Measurements from ENCODE around the gene MRPL17.
"Not testable (repeated sequence)": the region's sequence is repeated elsewhere in the genome, so short reads cannot be mapped to it uniquely, and the experiment has no call there.

Gene MRPL17

GRCh38 chr11:6682936-6683861 lies at the start of gene MRPL17:
Gene MRPL17 (minus strand): TSS chr11:6683340. CDS start chr11:6683296, 44 bp downstream.
- DNase-seq = peak; percentile 96

- no peak for DNase-seq
Measured at GRCh38 chr11:6727971-6728760, 45.0 kb upstream of the MRPL17 start.

- no peak for DNase-seq
Measured at GRCh38 chr11:6725386-6725896, 42.3 kb upstream of the MRPL17 start.

GRCh38 chr11:6724013-6724412 lies 40.9 kb upstream of the MRPL17 start:
- no peak for DNase-seq

GRCh38 chr11:6721343-6721742 lies 38.2 kb upstream of the MRPL17 start:
- no peak for DNase-seq

- no peak for DNase-seq
Measured at GRCh38 chr11:6719576-6719975, 36.4 kb upstream of the MRPL17 start.

- no peak for DNase-seq
Measured at GRCh38 chr11:6717426-6717825, 34.3 kb upstream of the MRPL17 start.

- DNase-seq = peak; percentile 5
Measured at GRCh38 chr11:6711552-6711951, 28.4 kb upstream of the MRPL17 start.

- DNase-seq = no peak
Measured at GRCh38 chr11:6708876-6709275, 25.7 kb upstream of the MRPL17 start.

GRCh38 chr11:6705905-6706535 lies 22.9 kb upstream of the MRPL17 start:
- peak; percentile 36 for DNase-seq

- peak; percentile 36 for DNase-seq
Measured at GRCh38 chr11:6703247-6704063, 20.3 kb upstream of the MRPL17 start.

GRCh38 chr11:6701955-6702354 lies 18.8 kb upstream of the MRPL17 start:
- not testable (repeated sequence) for DNase-seq

- no peak for DNase-seq
Measured at GRCh38 chr11:6695377-6695776, 12.2 kb upstream of the MRPL17 start.

- no peak for DNase-seq
Measured at GRCh38 chr11:6694229-6694535, 11.0 kb upstream of the MRPL17 start.

- DNase-seq = no peak
Measured at GRCh38 chr11:6693342-6694228, 10.4 kb upstream of the MRPL17 start.

- DNase-seq = no peak
Measured at GRCh38 chr11:6692128-6692527, 9.0 kb upstream of the MRPL17 start.

- not testable (repeated sequence) for DNase-seq
Measured at GRCh38 chr11:6690431-6691132, 7.4 kb upstream of the MRPL17 start.

- DNase-seq = no peak
Measured at GRCh38 chr11:6687876-6688275, 4.7 kb upstream of the MRPL17 start.

GRCh38 chr11:6686006-6686405 lies 2.9 kb upstream of the MRPL17 start:
- DNase-seq = no peak

- DNase-seq = not testable (repeated sequence)
Measured at GRCh38 chr11:6684068-6684467, 928 bp upstream of the MRPL17 start.

- DNase-seq = no peak
Measured at GRCh38 chr11:6682591-6682935, 577 bp downstream of the MRPL17 start.
